Activated CD4-positive, alpha-beta T cell treated with anti-CD3 and anti-CD28 coated beads, Interleukin-2, amount 50 U/mL, for 16 hours (primary cell): ENCODE measurements around the gene GRPEL1.
A peak's percentile ranks its signal among the peaks of the same experiment; 100 is the strongest.

Source experiments
- DNase-seq: peaks from one replicate; pipeline ENCODE4 v3.0.0-alpha.2; 2020

Gene GRPEL1

GRCh38 chr4:7061815-7062214, 6.0 kb downstream of the GRPEL1 start:
- DNase-seq, result no peak

GRCh38 chr4:7060346-7061150, 7.3 kb downstream of the GRPEL1 start:
- DNase-seq, result no peak

DNA sequence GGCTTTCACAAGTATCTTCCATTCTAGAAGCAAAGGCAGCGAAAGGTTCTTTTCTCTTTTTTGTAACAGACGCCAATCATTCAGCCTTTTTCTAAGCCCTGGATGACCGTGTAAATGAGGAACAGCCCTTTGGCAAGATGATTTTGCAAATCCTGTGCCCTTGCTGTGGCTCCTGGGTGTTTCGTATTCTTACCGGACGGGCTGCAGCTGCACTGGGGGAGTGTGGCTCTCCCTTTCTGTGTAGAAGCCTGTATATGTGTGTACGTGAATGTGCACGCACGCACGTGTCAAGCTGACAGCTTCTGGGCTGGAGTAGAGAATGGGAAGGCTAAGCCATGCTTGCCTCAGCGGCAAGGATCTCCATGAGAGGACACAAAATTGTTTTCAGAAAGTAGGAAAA, 8.2 kb downstream of the GRPEL1 start:
- DNase-seq, result no peak

DNA sequence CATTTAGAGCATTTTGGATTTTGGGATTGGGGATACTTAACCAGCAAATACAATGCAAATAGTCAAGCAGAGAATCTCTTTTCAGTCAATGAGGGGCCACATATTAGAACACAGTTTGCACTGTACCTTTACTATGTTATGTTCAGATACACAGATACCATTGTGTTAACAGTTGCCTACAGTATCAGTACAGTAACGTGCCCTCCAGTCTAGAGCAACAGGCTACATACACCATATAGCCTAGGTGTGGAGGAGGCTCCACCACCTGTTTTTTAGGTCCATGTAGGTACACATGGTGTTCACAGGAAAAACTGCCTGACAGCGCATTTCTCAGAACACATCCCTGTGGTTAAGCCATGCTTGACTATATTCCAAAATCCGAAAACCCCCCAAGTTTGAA, 9.1 kb downstream of the GRPEL1 start:
- DNase-seq, result no peak

- no peak for DNase-seq
Observed at GRCh38 chr4:7055990-7056325, 11.9 kb downstream of the GRPEL1 start.

DNA sequence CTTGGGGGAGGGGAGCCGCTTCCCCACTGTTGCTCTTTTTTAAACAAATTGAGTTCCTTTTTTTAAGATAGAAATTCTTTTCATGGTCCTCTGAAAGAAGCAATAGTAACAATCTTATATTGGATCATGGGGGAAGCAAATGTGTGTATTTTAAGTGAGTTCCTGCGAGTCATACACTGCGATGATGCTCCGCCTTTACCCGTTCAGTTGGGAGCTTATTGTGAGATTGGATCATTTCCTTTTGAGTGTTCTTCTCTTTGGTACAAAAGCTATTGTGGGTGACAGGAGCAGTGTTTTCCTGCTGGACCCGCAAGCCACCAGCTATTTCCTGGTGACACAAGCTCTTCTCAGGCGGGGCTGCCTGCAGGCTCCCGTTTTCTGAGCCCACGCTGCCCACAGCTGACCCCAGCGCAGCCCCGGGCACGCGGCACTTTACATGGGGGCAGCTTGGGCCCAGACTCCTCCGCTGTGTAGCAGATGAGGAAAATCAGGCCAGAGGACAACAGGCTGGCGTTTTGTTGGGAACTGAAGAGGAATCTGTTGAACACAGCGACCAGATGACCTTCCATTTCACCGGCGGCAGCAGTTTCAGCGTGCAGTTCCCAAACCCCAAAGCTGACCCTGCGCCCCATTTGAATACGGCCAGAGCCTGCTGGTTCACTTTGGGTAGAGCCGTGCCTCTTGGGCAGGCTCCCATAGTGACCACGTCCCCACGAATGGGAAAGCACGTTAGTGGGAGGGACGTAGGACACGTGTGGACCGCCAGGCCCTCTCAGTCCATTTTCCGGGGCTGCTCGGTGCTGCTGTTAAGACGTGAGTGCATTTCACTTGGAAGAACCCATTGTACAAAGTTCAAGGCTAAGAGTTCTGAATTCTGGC, 12.5 kb downstream of the GRPEL1 start:
- DNase-seq, result no peak

- DNase-seq, result no peak
Observed at GRCh38 chr4:7054106-7054880, 13.6 kb downstream of the GRPEL1 start.

DNA sequence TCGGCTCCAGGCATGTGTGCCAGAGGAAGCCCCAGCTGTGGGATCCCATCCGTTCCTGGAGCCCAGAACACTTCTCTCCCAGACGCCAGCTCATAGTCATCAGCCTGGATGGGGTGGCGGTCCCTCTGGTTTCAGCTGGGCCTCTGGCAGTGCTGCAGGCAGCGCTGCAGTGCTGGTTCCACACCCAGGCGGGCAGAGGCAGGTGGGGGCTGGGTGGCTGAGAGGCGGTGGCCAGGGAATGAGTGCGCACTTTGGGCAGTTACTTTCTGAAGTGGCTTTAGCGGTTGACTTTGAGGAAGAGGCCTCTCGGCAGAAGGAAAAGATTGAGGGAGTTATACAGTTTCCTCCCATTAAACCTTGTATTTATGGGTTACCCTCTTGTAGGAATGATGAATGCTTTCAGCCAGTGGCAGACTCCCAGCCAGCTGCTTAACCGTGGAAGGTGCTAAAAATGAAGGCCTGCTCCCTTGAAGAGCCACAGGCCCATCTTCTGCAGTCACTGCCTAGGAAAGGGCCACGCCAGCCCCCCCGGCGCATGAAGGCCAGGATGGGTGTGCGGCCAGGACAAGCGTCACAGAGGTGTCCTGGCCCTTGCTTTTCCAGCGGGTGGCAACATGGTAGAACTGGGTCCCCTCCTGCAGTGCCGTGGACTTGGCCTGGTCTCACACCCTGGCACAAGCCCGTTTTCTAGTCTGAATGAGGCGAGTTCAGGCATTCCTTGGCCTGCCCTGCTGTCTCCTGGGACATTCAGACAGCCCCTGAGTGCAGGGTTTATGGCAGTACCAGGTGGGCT, 14.7 kb downstream of the GRPEL1 start:
- DNase-seq, result peak; percentile 24

GRCh38 chr4:7052313-7052712, 15.6 kb downstream of the GRPEL1 start:
- no peak for DNase-seq

DNA sequence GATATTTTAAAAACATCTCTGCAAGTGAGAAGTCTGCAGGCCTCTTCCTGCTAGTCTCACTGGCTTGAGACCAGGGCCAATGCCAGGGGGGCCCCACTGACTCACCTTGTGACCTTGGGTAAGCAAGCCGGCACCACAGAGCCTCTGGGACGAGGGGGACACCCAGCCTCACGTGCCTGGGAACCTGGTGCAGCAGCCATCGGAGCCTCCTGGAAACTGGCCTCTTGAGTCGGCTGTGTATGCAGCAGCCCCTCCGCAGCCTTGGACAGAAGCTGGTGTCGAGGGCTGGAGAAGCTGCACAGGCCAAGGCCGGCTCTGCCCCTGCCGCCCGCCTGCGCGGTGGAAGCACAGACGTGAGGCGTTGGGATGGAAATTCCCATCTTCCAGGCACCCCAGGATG, 16.0 kb downstream of the GRPEL1 start:
- DNase-seq, result no peak

DNA sequence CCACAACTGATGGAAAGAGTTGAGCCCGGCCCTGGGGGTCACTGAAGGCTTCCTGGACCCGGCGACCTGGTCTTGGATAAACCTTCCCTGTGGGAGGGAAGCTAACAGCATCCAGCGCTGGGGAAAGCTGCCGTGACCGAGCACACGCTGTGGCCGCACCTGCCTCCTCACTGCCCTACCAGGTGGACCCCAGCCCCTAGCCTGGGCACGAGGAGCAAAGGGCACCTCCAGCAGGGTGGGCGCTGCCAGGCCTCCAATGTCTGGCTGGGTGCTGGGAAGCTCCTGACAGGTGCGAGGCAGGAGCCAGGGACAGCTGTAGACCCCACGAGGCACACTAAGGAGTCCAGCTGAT, 16.7 kb downstream of the GRPEL1 start:
- no peak for DNase-seq

DNA sequence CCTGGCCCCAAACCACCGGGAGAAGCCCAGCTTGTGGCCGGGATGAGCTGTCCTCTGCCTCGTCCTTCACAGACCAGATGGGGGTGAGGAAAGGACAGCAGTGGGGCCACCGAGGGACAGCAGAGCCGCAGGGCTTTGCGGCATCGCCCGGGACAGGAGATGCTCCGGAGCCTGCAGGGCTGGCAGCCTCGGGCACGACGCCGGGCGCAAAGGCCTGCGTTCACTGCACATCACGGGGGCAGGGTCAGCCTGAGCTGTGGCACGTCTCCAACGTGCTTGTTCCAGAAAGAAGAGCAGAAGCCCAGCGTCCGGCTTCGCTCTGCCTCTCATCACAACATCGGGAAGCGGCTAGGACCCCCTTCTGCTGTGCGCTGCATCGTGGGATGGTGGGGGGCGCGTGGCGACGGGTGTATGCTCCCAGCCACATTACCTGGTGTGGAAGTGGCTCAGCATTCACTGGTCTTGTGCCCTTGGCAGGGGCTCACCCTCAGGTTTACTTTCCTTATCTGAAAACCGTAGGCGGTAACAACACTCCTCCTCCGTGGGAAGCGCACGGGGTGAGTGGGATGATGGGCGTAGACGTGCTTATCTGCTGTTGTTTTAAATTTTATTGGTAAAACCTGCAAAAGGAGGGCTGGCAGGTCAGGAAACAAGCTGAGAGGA, 17.3 kb downstream of the GRPEL1 start:
- no peak for DNase-seq

DNA sequence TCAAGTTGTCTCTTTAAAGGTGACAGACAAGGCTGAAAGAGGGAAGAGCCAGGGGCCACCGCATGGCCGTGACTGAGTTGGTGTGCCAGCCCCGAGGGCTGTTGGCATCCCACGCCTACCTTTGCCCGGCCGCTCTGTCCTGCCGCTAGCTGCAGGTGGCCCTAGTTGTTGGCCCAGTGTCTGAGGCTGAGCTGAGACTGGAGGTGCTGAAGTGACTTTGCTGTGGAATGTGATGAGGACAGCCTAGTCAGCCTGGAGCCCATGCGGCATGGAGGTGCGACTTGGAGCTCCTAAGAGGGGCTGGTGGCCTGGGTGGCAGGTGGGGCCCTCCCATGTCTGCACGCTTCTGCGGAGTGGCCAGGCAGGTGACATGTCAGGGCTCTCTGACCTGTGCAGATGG, 18.1 kb downstream of the GRPEL1 start:
- no peak for DNase-seq

GRCh38 chr4:7049295-7049694, 18.6 kb downstream of the GRPEL1 start:
- no peak for DNase-seq

DNA sequence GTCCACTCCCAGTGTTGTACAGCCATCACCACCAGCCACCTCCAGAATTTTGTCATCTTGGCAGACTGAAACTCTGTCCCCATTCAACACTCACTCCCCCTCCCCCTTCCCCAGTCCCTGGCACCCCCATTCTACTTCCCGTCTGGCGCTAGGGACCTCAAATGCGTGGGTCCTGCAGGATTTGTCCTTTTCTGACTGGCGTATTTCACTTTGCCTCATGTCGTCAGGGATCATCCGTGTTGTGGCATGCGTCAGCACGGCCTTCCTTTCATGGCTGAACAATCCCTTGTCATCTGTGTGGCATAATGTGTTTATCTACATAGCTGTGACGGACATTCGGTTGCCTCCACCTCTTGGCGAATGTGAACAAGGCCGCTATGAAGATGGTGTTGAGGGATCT, 19.2 kb downstream of the GRPEL1 start:
- DNase-seq, result no peak

DNA sequence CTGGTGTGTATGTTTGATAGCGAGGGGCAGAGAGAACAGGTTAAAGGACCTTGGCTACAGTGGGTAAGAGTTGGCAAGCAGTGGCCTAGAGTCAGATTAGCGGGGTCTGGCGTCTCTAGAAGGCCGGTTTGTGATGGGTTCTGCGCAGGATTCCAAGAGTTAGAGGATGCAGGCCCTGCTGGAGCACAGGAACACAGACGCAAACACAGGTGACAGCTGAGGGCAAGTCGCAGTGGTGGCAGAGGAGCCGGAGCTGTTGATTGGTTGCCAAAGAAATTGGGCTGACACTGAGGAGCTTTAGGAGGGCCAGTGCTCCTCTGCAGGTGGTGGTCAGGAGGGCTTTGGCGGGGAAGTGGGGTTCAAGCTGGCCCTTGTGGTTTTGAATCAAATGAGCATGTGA, 20.9 kb downstream of the GRPEL1 start:
- DNase-seq, result no peak

GRCh38 chr4:7045961-7046921, 21.6 kb downstream of the GRPEL1 start:
- peak; percentile 27 for DNase-seq

DNA sequence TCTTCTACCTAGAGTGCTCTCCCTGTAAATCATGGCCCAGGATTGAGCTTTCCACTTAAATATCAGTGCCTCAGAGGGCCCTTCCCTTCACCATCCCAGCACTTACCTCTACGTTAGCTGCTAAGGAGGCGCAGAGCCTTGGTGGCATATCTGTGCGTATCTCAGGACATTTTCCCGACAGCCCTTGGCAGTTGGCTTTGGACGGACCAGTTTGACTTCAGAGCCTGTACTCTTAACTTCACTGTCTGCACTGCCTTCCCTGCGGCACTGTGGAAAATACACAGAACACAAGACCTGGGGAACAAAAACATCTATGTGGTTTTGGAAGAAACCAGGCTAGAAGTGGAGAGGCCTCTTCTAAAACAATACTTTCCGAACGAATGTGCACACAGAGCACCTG, 22.3 kb downstream of the GRPEL1 start:
- no peak for DNase-seq

- no peak for DNase-seq
Observed at GRCh38 chr4:7044137-7044930, 23.5 kb downstream of the GRPEL1 start.
